Trophoblast cell (in vitro differentiated cells and primary cell): ENCODE results near the gene USP54.

Experiments
- DNase-seq, 2 donors: peaks; one replicate each; pipeline ENCODE4 v3.0.0-alpha.2; 2016
- H2AFZ ChIP-seq: 2 replicates; pipeline ENCODE4 v1.6.1; 2013; ENCODE audit warnings: low read length, moderate library complexity, mild to moderate bottlenecking; ENCODE audit not compliant: insufficient read depth, poor library complexity
- H2AK5ac ChIP-seq: 2 replicates; pipeline ENCODE4 v1.6.1; 2013; ENCODE audit warnings: mild to moderate bottlenecking, low read length
- H2BK120ac ChIP-seq: 2 replicates; pipeline ENCODE4 v1.6.1; 2013; ENCODE audit warnings: low read length, mild to moderate bottlenecking, moderate library complexity; ENCODE audit not compliant: insufficient read depth, poor library complexity
- H2BK12ac ChIP-seq: 2 replicates; pipeline ENCODE4 v1.6.1; 2013; ENCODE audit warnings: mild to moderate bottlenecking, low read length, moderate library complexity
- H2BK5ac ChIP-seq: 2 replicates; pipeline ENCODE4 v1.6.1; 2013; ENCODE audit warnings: low read length, low read depth, moderate library complexity, mild to moderate bottlenecking; ENCODE audit not compliant: poor library complexity
- H3K14ac ChIP-seq: 2 replicates; pipeline ENCODE4 v1.6.1; 2013; ENCODE audit warnings: mild to moderate bottlenecking, low read length
- H3K18ac ChIP-seq: 2 replicates; pipeline ENCODE4 v1.6.1; 2013; ENCODE audit warnings: mild to moderate bottlenecking, low read length
- H3K23ac ChIP-seq: 2 replicates; pipeline ENCODE4 v1.6.1; 2013; ENCODE audit warnings: low read length
- H3K27ac ChIP-seq: 2 replicates; pipeline ENCODE4 v1.5.1; 2013; ENCODE audit warnings: low read depth, mild to moderate bottlenecking, inconsistent platforms, low read length, moderate library complexity
- H3K27me3 ChIP-seq: 2 replicates; pipeline ENCODE4 v1.6.1; 2013; ENCODE audit warnings: inconsistent platforms, mild to moderate bottlenecking, low read length, moderate library complexity; ENCODE audit not compliant: insufficient read depth
- H3K36me3 ChIP-seq, 2 experiments: 1 replicate in 1 of 2; 2 replicates in 1 of 2; pipeline ENCODE4 v1.6.1; 2013; ENCODE audit warnings: low read length in 2 of 2, mild to moderate bottlenecking in 2 of 2, moderate library complexity in 1 of 2; ENCODE audit not compliant: insufficient read depth in 2 of 2, control insufficient read depth in 1 of 2
- H3K4ac ChIP-seq: 2 replicates; pipeline ENCODE4 v1.6.1; 2013; ENCODE audit warnings: low read depth, mild to moderate bottlenecking, low read length, moderate library complexity
- H3K4me1 ChIP-seq, 2 experiments: 1 replicate in 1 of 2; 2 replicates in 1 of 2; pipeline ENCODE4 v1.6.1; 2013; ENCODE audit warnings: low read length in 2 of 2, mild to moderate bottlenecking in 2 of 2, moderate library complexity in 1 of 2; ENCODE audit not compliant: insufficient read depth in 2 of 2, control insufficient read depth in 1 of 2
- H3K4me2 ChIP-seq: 2 replicates; pipeline ENCODE4 v1.6.1; 2013; ENCODE audit warnings: inconsistent platforms, mild to moderate bottlenecking, low read length, moderate library complexity
- H3K4me3 ChIP-seq: 2 replicates; pipeline ENCODE4 v1.5.1; 2013; ENCODE audit warnings: mild to moderate bottlenecking, low read depth, low read length, inconsistent platforms
- H3K79me1 ChIP-seq: one replicate; pipeline ENCODE4 v1.6.1; 2013; ENCODE audit warnings: low read length
- H3K79me2 ChIP-seq: 2 replicates; pipeline ENCODE4 v1.6.1; 2013; ENCODE audit warnings: low read length, mild to moderate bottlenecking; ENCODE audit not compliant: control insufficient read depth, insufficient read depth, poor library complexity
- H3K9ac ChIP-seq: 2 replicates; pipeline ENCODE4 v1.6.1; 2013; ENCODE audit warnings: mild to moderate bottlenecking, low read length
- H3K9me3 ChIP-seq: 2 replicates; pipeline ENCODE4 v1.6.1; 2013; ENCODE audit warnings: low read depth, mild to moderate bottlenecking, control low read depth, inconsistent platforms, low read length; ENCODE audit not compliant: insufficient read depth
- H4K12ac ChIP-seq: 2 replicates; pipeline ENCODE4 v1.6.1; 2013; ENCODE audit warnings: low read depth, mild to moderate bottlenecking, low read length, moderate library complexity
- H4K8ac ChIP-seq: 2 replicates; pipeline ENCODE4 v1.6.1; 2013; ENCODE audit warnings: low read depth, mild to moderate bottlenecking, low read length, moderate library complexity
- H4K91ac ChIP-seq: one replicate; pipeline ENCODE4 v1.6.1; 2013; ENCODE audit warnings: low read depth, mild to moderate bottlenecking, low read length, moderate library complexity
- WGBS: extraction: QIAGEN DNeasy Blood & Tissue Kit; methylation state at CpG from one replicate; pipeline ENCODE4 v1.1.7; 2013; ENCODE audit warnings: missing lambda C conversion rate; ENCODE audit not compliant: insufficient read length, insufficient coverage; ENCODE audit errors: extremely low coverage; 5-methylcytosine and 5-hydroxymethylcytosine counted together

USP54 gene

GRCh38 chr10:73517166-73517888 is 73.8 kb downstream of the USP54 start:
- Histone ChIP-seq H3K4me2 (no peak overlapping the region), H4K8ac (no peak overlapping the region), H3K14ac (no peak overlapping the region), H2BK12ac (no peak overlapping the region), H3K27ac (peak overlapping the region; percentile 15), H3K4me1 (peaks cover 11 to 13% of the 10 kb centered on the region in 2 experiments), H3K36me3 (peaks cover 7 to 11% of the 10 kb centered on the region in 2 experiments), H3K27me3 (no peaks in the 10 kb centered on the region), H3K79me1 (peaks cover 2% of the 10 kb centered on the region), H2AK5ac (no peak overlapping the region), H2BK5ac (no peak overlapping the region), H4K91ac (no peak overlapping the region), H4K12ac (no peak overlapping the region), H2BK120ac (no peak overlapping the region), H3K4ac (no peak overlapping the region), H2AFZ (no peak overlapping the region), H3K18ac (no peak overlapping the region), H3K23ac (no peak overlapping the region), H3K4me3 (no peak overlapping the region), H3K9ac (no peak overlapping the region), H3K9me3 (no peaks in the 10 kb centered on the region), H3K79me2 (no peaks in the 10 kb centered on the region)
- WGBS, result no CpG with 5 or more reads among the region's 4 CpGs
- DNase-seq, result peak; percentile 58 to 61

GRCh38 chr10:73512207-73512743 is 78.9 kb downstream of the USP54 start:
- Histone ChIP-seq H3K27me3 (no peaks in the 10 kb centered on the region), H4K12ac (no peak overlapping the region), H2BK12ac (no peak overlapping the region), H3K14ac (no peak overlapping the region), H3K18ac (no peak overlapping the region), H3K4me3 (no peak overlapping the region), H3K23ac (no peak overlapping the region), H3K4me1 (peaks cover 8 to 10% of the 10 kb centered on the region in 2 experiments), H3K79me2 (no peaks in the 10 kb centered on the region), H2AFZ (no peak overlapping the region), H4K8ac (no peak overlapping the region), H3K27ac (no peak overlapping the region), H2BK120ac (no peak overlapping the region), H3K9ac (no peak overlapping the region), H3K4ac (no peak overlapping the region), H3K79me1 (peaks cover 2% of the 10 kb centered on the region), H3K9me3 (no peaks in the 10 kb centered on the region), H2AK5ac (no peak overlapping the region), H3K4me2 (no peak overlapping the region), H2BK5ac (no peak overlapping the region), H4K91ac (no peak overlapping the region), H3K36me3 (peaks cover 4 to 5% of the 10 kb centered on the region in 2 experiments)
- no peak for DNase-seq
- no CpG with 5 or more reads among the region's 4 CpGs for WGBS

- no peaks in the 10 kb centered on the region for H3K79me1 ChIP-seq
- no peak overlapping the region for H2AFZ ChIP-seq
- no peak overlapping the region for H4K8ac ChIP-seq
- no peak overlapping the region for H3K14ac ChIP-seq
- no peak overlapping the region for H4K91ac ChIP-seq
- no peak overlapping the region for H2BK12ac ChIP-seq
- no peak overlapping the region for H3K4ac ChIP-seq
- H3K9me3 ChIP-seq, result no peaks in the 10 kb centered on the region
- H2AK5ac ChIP-seq, result no peak overlapping the region
- WGBS, result no CpG with 5 or more reads among the region's 5 CpGs
- no peak overlapping the region for H3K4me2 ChIP-seq
- no peaks in the 10 kb centered on the region for H3K79me2 ChIP-seq
- DNase-seq, result no peak
- H3K36me3 ChIP-seq, result peaks cover 0 to 3% of the 10 kb centered on the region in 2 experiments
- H3K18ac ChIP-seq, result no peak overlapping the region
- no peak overlapping the region for H2BK5ac ChIP-seq
- H3K23ac ChIP-seq, result no peak overlapping the region
- no peak overlapping the region for H3K27ac ChIP-seq
- H3K9ac ChIP-seq, result no peak overlapping the region
- H3K4me1 ChIP-seq, result no peaks in the 10 kb centered on the region
- no peaks in the 10 kb centered on the region for H3K27me3 ChIP-seq
- H3K4me3 ChIP-seq, result no peak overlapping the region
- H4K12ac ChIP-seq, result no peak overlapping the region
- no peak overlapping the region for H2BK120ac ChIP-seq
These were observed 81.4 kb downstream of the USP54 start for GRCh38 chr10:73509695-73510094.

- Histone ChIP-seq H3K27ac (no peak overlapping the region), H3K79me1 (no peaks in the 10 kb centered on the region), H3K27me3 (no peaks in the 10 kb centered on the region), H3K9me3 (no peaks in the 10 kb centered on the region), H3K14ac (no peak overlapping the region), H3K79me2 (no peaks in the 10 kb centered on the region), H3K4ac (no peak overlapping the region), H3K9ac (no peak overlapping the region), H2BK12ac (no peak overlapping the region), H2AFZ (no peak overlapping the region), H3K23ac (no peak overlapping the region), H2BK5ac (no peak overlapping the region), H4K12ac (no peak overlapping the region), H4K8ac (no peak overlapping the region), H3K36me3 (peaks cover 0 to 6% of the 10 kb centered on the region in 2 experiments), H2AK5ac (no peak overlapping the region), H3K18ac (no peak overlapping the region), H3K4me1 (no peaks in the 10 kb centered on the region), H4K91ac (no peak overlapping the region), H3K4me2 (no peak overlapping the region), H3K4me3 (no peak overlapping the region), H2BK120ac (no peak overlapping the region)
- no CpG with 5 or more reads among the region's 1 CpG for WGBS
- DNase-seq, result no peak
These were observed 84.7 kb downstream of the USP54 start for GRCh38 chr10:73506491-73506890.
